ENCODE measurements around the gene PTGDS.

Gene PTGDS

GRCh38 chr9:136963341-136963740 is 14.0 kb upstream of the PTGDS start:
- H3K9me3 ChIP-seq (ENCODE audit: insufficient read depth, low read length, severe bottlenecking) = no peaks in the 10 kb centered on the region
- peaks cover 8% of the 10 kb centered on the region for H3K27me3 ChIP-seq (ENCODE audit: insufficient read depth, low read length, poor library complexity)
- no peak overlapping the region for H3K4me3 ChIP-seq (ENCODE audit: low read depth in 1 of 2, low read length in 2 of 2)
- H3K4me1 ChIP-seq (ENCODE audit: insufficient read depth, low read length) = peaks cover 9% of the 10 kb centered on the region
- H3K79me2 ChIP-seq (ENCODE audit: insufficient read depth, low read length) = no peaks in the 10 kb centered on the region
- no peak for ATAC-seq (ENCODE audit: insufficient read depth, low read depth)
- H3K27ac ChIP-seq (ENCODE audit: low read length) = no peak overlapping the region
- H2AFZ ChIP-seq (ENCODE audit: low read depth, low read length) = no peak overlapping the region
- H3K4me2 ChIP-seq (ENCODE audit: insufficient read depth, low read length) = no peak overlapping the region
- no peaks in the 10 kb centered on the region for H4K20me1 ChIP-seq (ENCODE audit: insufficient read depth, low read length)
- TF ChIP-seq EZH2 (IDR thresholded peaks at IDR 0.05; ENCODE audit: borderline replicate concordance, low read depth, low read length, severe bottlenecking) (no peak), CTCF (IDR thresholded peaks at IDR 0.05; ENCODE audit: borderline replicate concordance, extremely low read depth, low read length, poor library complexity, severe bottlenecking) (no peak)
- H3K36me3 ChIP-seq (ENCODE audit: insufficient read depth, low read length) = no peaks in the 10 kb centered on the region
- H3K9ac ChIP-seq (ENCODE audit: low read depth, low read length) = no peak overlapping the region
- no peak for DNase-seq

GRCh38 chr9:136963751-136964150 is 13.6 kb upstream of the PTGDS start:
- Histone ChIP-seq H3K4me2 (ENCODE audit: insufficient read depth, low read length) (no peak overlapping the region), H3K9me3 (ENCODE audit: insufficient read depth, low read length, severe bottlenecking) (no peaks in the 10 kb centered on the region), H4K20me1 (ENCODE audit: insufficient read depth, low read length) (no peaks in the 10 kb centered on the region), H3K27ac (ENCODE audit: low read length) (no peak overlapping the region), H3K27me3 (ENCODE audit: insufficient read depth, low read length, poor library complexity) (peaks cover 8% of the 10 kb centered on the region), H3K4me1 (ENCODE audit: insufficient read depth, low read length) (peaks cover 9% of the 10 kb centered on the region), H3K9ac (ENCODE audit: low read depth, low read length) (no peak overlapping the region), H2AFZ (ENCODE audit: low read depth, low read length) (no peak overlapping the region), H3K4me3 (ENCODE audit: low read depth in 1 of 2, low read length in 2 of 2) (no peak overlapping the region), H3K79me2 (ENCODE audit: insufficient read depth, low read length) (no peaks in the 10 kb centered on the region), H3K36me3 (ENCODE audit: insufficient read depth, low read length) (no peaks in the 10 kb centered on the region)
- DNase-seq = no peak
- TF ChIP-seq CTCF (IDR thresholded peaks at IDR 0.05; ENCODE audit: borderline replicate concordance, extremely low read depth, low read length, poor library complexity, severe bottlenecking) (no peak), EZH2 (IDR thresholded peaks at IDR 0.05; ENCODE audit: borderline replicate concordance, low read depth, low read length, severe bottlenecking) (no peak)
- ATAC-seq (ENCODE audit: insufficient read depth, low read depth) = no peak

- no peak overlapping the region for H3K9ac ChIP-seq (ENCODE audit: low read depth, low read length)
- DNase-seq = no peak
Measured at GRCh38 chr9:136964171-136964689, 13.1 kb upstream of the PTGDS start.

More at GRCh38 chr9:136964171-136964689, 13.1 kb upstream of the PTGDS start:
- ATAC-seq (ENCODE audit: insufficient read depth, low read depth) = no peak
- H3K27ac ChIP-seq (ENCODE audit: low read length) = no peak overlapping the region
- no peaks in the 10 kb centered on the region for H4K20me1 ChIP-seq (ENCODE audit: insufficient read depth, low read length)
- peaks cover 9% of the 10 kb centered on the region for H3K4me1 ChIP-seq (ENCODE audit: insufficient read depth, low read length)
- no peak overlapping the region for H3K4me3 ChIP-seq (ENCODE audit: low read depth in 1 of 2, low read length in 2 of 2)
- no peaks in the 10 kb centered on the region for H3K9me3 ChIP-seq (ENCODE audit: insufficient read depth, low read length, severe bottlenecking)
- H3K4me2 ChIP-seq (ENCODE audit: insufficient read depth, low read length) = no peak overlapping the region
- H3K36me3 ChIP-seq (ENCODE audit: insufficient read depth, low read length) = no peaks in the 10 kb centered on the region
- no peaks in the 10 kb centered on the region for H3K79me2 ChIP-seq (ENCODE audit: insufficient read depth, low read length)
- TF ChIP-seq EZH2 (IDR thresholded peaks at IDR 0.05; ENCODE audit: borderline replicate concordance, low read depth, low read length, severe bottlenecking) (no peak), CTCF (IDR thresholded peaks at IDR 0.05; ENCODE audit: borderline replicate concordance, extremely low read depth, low read length, poor library complexity, severe bottlenecking) (no peak)
- H3K27me3 ChIP-seq (ENCODE audit: insufficient read depth, low read length, poor library complexity) = peaks cover 8% of the 10 kb centered on the region
- H2AFZ ChIP-seq (ENCODE audit: low read depth, low read length) = no peak overlapping the region

Measured in DND-41 (cell line).